Endothelial cell of umbilical vein (primary cell): Measurements from ENCODE around the gene DPH1. TPM values are rescaled to one million over a fixed set of nuclear protein-coding genes. Genes with fewer than 3 reads are reported as not detected.

Experiments
- BruUV-seq: library from RNA; stranded (reverse); fragments of 400-500 nt; replicated peaks from 2 replicates; lab custom pipeline; 2021; lab: Mats Ljungman, UMichigan
- CTCF ChIA-PET: fragments of 300-600, 350-600 bp; sonication (Branson Sonifier 250); formaldehyde crosslinking; loops from one replicate; lab custom pipeline; 2021; ENCODE audit warnings: antibody characterized with exemption, inconsistent platforms; lab: Charles Lee
- POLR2A ChIA-PET: fragments of 300-600, 350-600 bp; sonication (Branson Sonifier 250); formaldehyde crosslinking; loops from one replicate; lab custom pipeline; 2021; ENCODE audit warnings: antibody characterized with exemption, inconsistent platforms; lab: Charles Lee
- DNase-seq: peaks from one replicate; pipeline ENCODE4 v3.0.0-alpha.2; 2011; ENCODE audit warnings: low read depth, low spot score
- FAIRE-seq: peaks from 2 replicates; lab custom pipeline; 2011; peaks lifted over from hg19 to GRCh38; lab: Jason Lieb, UNC
- H2AFZ ChIP-seq: 2 replicates; pipeline ENCODE4 v1.6.0; 2012; ENCODE audit warnings: low read depth, low read length, control low read depth, inconsistent platforms
- H3K27ac ChIP-seq: 2 replicates; pipeline ENCODE4 v1.5.1; 2011; ENCODE audit warnings: low read depth, mild to moderate bottlenecking, control low read depth, low read length, moderate library complexity; ENCODE audit not compliant: insufficient read depth
- H3K27me3 ChIP-seq, 2 experiments: 2 replicates each; pipeline versions ENCODE4 v1.6.0 to v1.6.1; 2011; ENCODE audit warnings: low read length in 2 of 2, mixed read lengths in 1 of 2; ENCODE audit not compliant: control insufficient read depth in 2 of 2, insufficient read depth in 2 of 2
- H3K36me3 ChIP-seq, 2 experiments: 2 replicates in 1 of 2; 3 replicates in 1 of 2; pipeline ENCODE4 v1.5.1; 2011; ENCODE audit warnings: low read length in 2 of 2, mild to moderate bottlenecking in 1 of 2, moderate library complexity in 1 of 2; ENCODE audit not compliant: control insufficient read depth in 2 of 2, insufficient read depth in 2 of 2; ENCODE audit errors: extremely low read depth in 1 of 2
- H3K4me1 ChIP-seq: 3 replicates; pipeline ENCODE4 v1.5.1; 2011; ENCODE audit warnings: mild to moderate bottlenecking, low read length; ENCODE audit not compliant: control insufficient read depth, insufficient read depth; ENCODE audit errors: extremely low read depth
- H3K4me2 ChIP-seq: 2 replicates; pipeline ENCODE4 v1.6.1; 2011; ENCODE audit warnings: low read length, control low read depth, mixed read lengths; ENCODE audit not compliant: insufficient read depth
- H3K4me3 ChIP-seq, 3 experiments: fragments of 200-600 bp in 1 of 3; sonication (generic), shearing (Covaris generic) in 1 of 3; replicated peaks in 1 of 3; 2 replicates each; pipeline ENCODE4 v1.5.1; 2011 to 2016; ENCODE audit warnings: control low read depth in 3 of 3, low read length in 3 of 3, mild to moderate bottlenecking in 2 of 3, inconsistent platforms in 1 of 3, low read depth in 1 of 3, moderate library complexity in 1 of 3; ENCODE audit not compliant: insufficient read depth in 1 of 3
- H3K79me2 ChIP-seq: 2 replicates; pipeline ENCODE4 v1.6.0; 2012; ENCODE audit warnings: low read length, inconsistent platforms; ENCODE audit not compliant: control insufficient read depth, insufficient read depth
- H3K9ac ChIP-seq: replicated peaks from 2 replicates; pipeline ENCODE3; 2011; ENCODE audit warnings: low read length, control low read depth; ENCODE audit not compliant: insufficient read depth; ENCODE audit errors: extremely low read depth
- H3K9me1 ChIP-seq: replicated peaks from 3 replicates; pipeline ENCODE4 v1.6.0; 2011; ENCODE audit warnings: mild to moderate bottlenecking, low read length; ENCODE audit not compliant: control insufficient read depth, insufficient read depth; ENCODE audit errors: extremely low read depth
- H3K9me3 ChIP-seq: replicated peaks from 2 replicates; pipeline ENCODE4 v1.5.1; 2012; ENCODE audit warnings: low read length, inconsistent platforms; ENCODE audit not compliant: control insufficient read depth, insufficient read depth
- H4K20me1 ChIP-seq: replicated peaks from 2 replicates; pipeline ENCODE3; 2011; ENCODE audit warnings: mild to moderate bottlenecking, low read length; ENCODE audit not compliant: control insufficient read depth, insufficient read depth; ENCODE audit errors: extremely low read depth
- EZH2 ChIP-seq: IDR thresholded peaks from 2 replicates; pipeline ENCODE4 v1.6.1; 2012; ENCODE audit warnings: borderline replicate concordance, low read depth, mild to moderate bottlenecking, moderate library complexity, low read length, inconsistent platforms; ENCODE audit not compliant: severe bottlenecking
- FOS ChIP-seq: IDR thresholded peaks from 2 replicates; pipeline ENCODE4 v1.6.1; 2011; ENCODE audit warnings: mild to moderate bottlenecking, low read length, moderate library complexity, borderline replicate concordance; ENCODE audit not compliant: insufficient read depth
- GATA2 ChIP-seq: IDR thresholded peaks from 2 replicates; pipeline ENCODE4 v1.7.0; 2011; ENCODE audit warnings: low read depth, mild to moderate bottlenecking, moderate library complexity, mixed read lengths, low read length; ENCODE audit not compliant: insufficient read length, insufficient read depth
- JUN ChIP-seq: IDR thresholded peaks from 2 replicates; pipeline ENCODE4 v1.6.1; 2011; ENCODE audit warnings: borderline replicate concordance, low read depth; ENCODE audit not compliant: insufficient read length, insufficient read depth
- MYC ChIP-seq: IDR thresholded peaks from one replicate; pipeline ENCODE4 v1.6.1; 2011; ENCODE audit warnings: mild to moderate bottlenecking, low read depth, low read length
- POLR2AphosphoS5 ChIP-seq: IDR thresholded peaks from 2 replicates; pipeline ENCODE4 v1.6.1; 2012; ENCODE audit warnings: low read depth, mild to moderate bottlenecking, control low read depth, low read length, moderate library complexity; ENCODE audit not compliant: insufficient read depth
- dilution Hi-C: fragments of 300-500 bp; cut with MboI; formaldehyde crosslinking; loops from one replicate; pipeline ENCODE4 v1.15.0; 2019; ENCODE audit warnings: low sequenced_read_pairs; ENCODE audit not compliant: extremely low pct_ligation_motif_present
- intact Hi-C: fragments of 100-400 bp; cut with micrococcal nuclease; formaldehyde crosslinking; loops from one replicate; pipeline ENCODE4 v1.10.0; 2022
- polyA plus RNA-seq, 4 experiments: library from polyadenylated mRNA; depleted of rRNA in 3 of 4; stranded (reverse) in 3 of 4; unstranded in 1 of 4; fragments of >200 nt; gene quantifications; 2 replicates each; pipeline versions ENCODE4 v1.2.1 to v1.2.3, GENCODE V29; 2011 to 2012; ENCODE audit warnings: missing spikeins in 1 of 4
- total RNA-seq: library from RNA; stranded (reverse); gene quantifications from 2 replicates; pipeline ENCODE4 v1.2.3, GENCODE V29; 2021
- TF ChIP-seq, protein P1 (sequence below): IDR thresholded peaks from 2 replicates; pipeline ENCODE4 v1.6.1; 2011; ENCODE audit not compliant: insufficient read depth, insufficient read length
- TF ChIP-seq, protein P2 (sequence below), 2 donors: IDR thresholded peaks; 1 replicate in 1 of 2; 2 replicates in 1 of 2; pipeline ENCODE4 v1.5.1; 2011; ENCODE audit warnings: low read length in 2 of 2, mild to moderate bottlenecking in 2 of 2, moderate library complexity in 2 of 2, control low read depth in 1 of 2, inconsistent platforms in 1 of 2, low read depth in 1 of 2; ENCODE audit not compliant: insufficient read depth in 1 of 2; ENCODE audit errors: extremely low read depth in 1 of 2

Gene DPH1
- total and polyA plus RNA-seq, 2 donors (not counting 3 experiments of a cell fraction or from before 2014, with no cell fraction given) = 37.8 to 45.6 TPM

DNA sequence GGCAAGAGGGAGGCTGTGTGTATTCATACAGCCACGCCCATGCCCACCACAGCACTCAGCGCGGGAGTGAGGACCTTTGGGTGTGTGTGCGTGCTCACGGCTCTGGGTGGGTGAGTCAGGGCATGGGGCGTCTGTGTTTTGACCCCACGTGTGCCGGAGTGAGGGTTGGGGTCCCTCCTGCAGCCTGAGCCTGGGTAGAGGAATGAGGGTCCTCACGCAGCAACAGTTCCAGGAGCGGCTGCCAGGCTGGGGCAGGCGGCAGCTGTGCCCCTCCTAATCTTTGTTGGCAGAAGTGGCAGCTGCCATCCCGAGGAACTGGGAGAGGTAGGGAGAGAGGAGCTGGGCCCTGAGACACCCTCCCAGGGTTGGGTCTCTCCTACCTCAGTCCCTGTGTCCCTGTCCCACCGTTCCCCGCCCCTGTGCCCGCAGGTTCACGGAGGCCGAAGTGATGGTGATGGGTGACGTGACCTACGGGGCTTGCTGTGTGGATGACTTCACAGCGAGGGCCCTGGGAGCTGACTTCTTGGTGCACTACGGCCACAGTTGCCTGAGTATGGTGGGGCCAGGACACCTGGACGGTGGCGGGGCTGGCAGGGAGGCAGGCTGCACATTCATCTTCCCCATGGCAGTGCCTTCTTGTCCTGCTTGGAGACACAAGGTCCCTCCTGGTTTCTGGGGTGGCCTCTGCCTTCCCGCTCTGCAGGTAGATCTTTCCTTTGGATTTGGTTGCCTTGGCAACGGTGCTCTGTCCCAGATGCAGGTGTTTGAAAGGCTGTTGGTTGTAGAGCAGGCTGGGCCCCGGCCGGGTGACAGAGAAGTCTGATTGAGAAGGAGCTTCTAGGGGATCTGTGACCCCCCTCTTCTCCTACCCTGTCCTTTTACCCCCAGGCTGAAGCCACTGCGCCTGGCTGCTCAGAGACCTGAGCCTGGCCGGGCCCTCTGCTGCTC is 5.9 kb downstream of the DPH1 start:
- no peaks in the 10 kb centered on the region for H4K20me1 ChIP-seq
- dilution Hi-C loops = no loop called here
- H3K27me3 ChIP-seq = no peaks in the 10 kb centered on the region
- TF ChIP-seq, protein P1, sequence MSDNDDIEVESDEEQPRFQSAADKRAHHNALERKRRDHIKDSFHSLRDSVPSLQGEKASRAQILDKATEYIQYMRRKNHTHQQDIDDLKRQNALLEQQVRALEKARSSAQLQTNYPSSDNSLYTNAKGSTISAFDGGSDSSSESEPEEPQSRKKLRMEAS = no peak
- TF ChIP-seq POLR2AphosphoS5 (no peak), MYC (no peak), EZH2 (no peak), FOS (no peak), GATA2 (no peak), JUN (no peak)
- TF ChIP-seq, protein P2, sequence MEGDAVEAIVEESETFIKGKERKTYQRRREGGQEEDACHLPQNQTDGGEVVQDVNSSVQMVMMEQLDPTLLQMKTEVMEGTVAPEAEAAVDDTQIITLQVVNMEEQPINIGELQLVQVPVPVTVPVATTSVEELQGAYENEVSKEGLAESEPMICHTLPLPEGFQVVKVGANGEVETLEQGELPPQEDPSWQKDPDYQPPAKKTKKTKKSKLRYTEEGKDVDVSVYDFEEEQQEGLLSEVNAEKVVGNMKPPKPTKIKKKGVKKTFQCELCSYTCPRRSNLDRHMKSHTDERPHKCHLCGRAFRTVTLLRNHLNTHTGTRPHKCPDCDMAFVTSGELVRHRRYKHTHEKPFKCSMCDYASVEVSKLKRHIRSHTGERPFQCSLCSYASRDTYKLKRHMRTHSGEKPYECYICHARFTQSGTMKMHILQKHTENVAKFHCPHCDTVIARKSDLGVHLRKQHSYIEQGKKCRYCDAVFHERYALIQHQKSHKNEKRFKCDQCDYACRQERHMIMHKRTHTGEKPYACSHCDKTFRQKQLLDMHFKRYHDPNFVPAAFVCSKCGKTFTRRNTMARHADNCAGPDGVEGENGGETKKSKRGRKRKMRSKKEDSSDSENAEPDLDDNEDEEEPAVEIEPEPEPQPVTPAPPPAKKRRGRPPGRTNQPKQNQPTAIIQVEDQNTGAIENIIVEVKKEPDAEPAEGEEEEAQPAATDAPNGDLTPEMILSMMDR (IDR thresholded peaks at IDR 0.05; ENCODE audit: extremely low read depth in 1 of 2, insufficient read depth in 1 of 2, low read depth in 1 of 2, low read length in 2 of 2) = no peak
- peaks cover 4% of the 10 kb centered on the region for H3K79me2 ChIP-seq
- H3K4me2 ChIP-seq = no peak overlapping the region
- no peak overlapping the region for H3K9ac ChIP-seq
- ChIA-PET CTCF (no interaction called here), POLR2A (no interaction called here)
- no peak overlapping the region for H2AFZ ChIP-seq
- peaks cover 3 to 24% of the 10 kb centered on the region in 2 experiments for H3K36me3 ChIP-seq
- H3K4me1 ChIP-seq = peaks cover 3% of the 10 kb centered on the region
- DNase-seq (no peak), FAIRE-seq (no peak)
- no peak overlapping the region for H3K27ac ChIP-seq
- no peaks in the 10 kb centered on the region for H3K9me3 ChIP-seq
- no peaks in the 10 kb centered on the region for H3K9me1 ChIP-seq
- intact Hi-C loops = no loop called here
- BruUV-seq = no TSS peak
- no peak overlapping the region for H3K4me3 ChIP-seq
